AG04449 (cell line): Measurements from ENCODE around the gene USP3.

ENCODE experiments used
- CTCF ChIA-PET: fragments of 350-600 bp; formaldehyde crosslinking; extraction: SDS; loops from one replicate; lab custom pipeline; 2021; ENCODE audit warnings: antibody characterized with exemption; lab: Yijun Ruan, JAX
- POLR2A ChIA-PET: fragments of 400-600, 350-600 bp; formaldehyde crosslinking; extraction: SDS; loops from one replicate; lab custom pipeline; 2020; ENCODE audit warnings: antibody characterized with exemption, inconsistent platforms; lab: Yijun Ruan, JAX
- DNase-seq: peaks from one replicate; pipeline ENCODE4 v3.0.0-alpha.2; 2010; ENCODE audit warnings: low read depth, low spot score
- H3K4me3 ChIP-seq: 2 replicates; pipeline ENCODE4 v1.5.1; 2011; ENCODE audit warnings: low read depth, mild to moderate bottlenecking, control low read depth, low read length
- TF ChIP-seq, protein P1 (sequence below): IDR thresholded peaks from one replicate; pipeline ENCODE4 v1.5.1; 2011; ENCODE audit warnings: mild to moderate bottlenecking, moderate library complexity, low read length, control low read depth, inconsistent platforms; ENCODE audit not compliant: insufficient read depth; ENCODE audit errors: missing control alignments

Gene USP3

DNA sequence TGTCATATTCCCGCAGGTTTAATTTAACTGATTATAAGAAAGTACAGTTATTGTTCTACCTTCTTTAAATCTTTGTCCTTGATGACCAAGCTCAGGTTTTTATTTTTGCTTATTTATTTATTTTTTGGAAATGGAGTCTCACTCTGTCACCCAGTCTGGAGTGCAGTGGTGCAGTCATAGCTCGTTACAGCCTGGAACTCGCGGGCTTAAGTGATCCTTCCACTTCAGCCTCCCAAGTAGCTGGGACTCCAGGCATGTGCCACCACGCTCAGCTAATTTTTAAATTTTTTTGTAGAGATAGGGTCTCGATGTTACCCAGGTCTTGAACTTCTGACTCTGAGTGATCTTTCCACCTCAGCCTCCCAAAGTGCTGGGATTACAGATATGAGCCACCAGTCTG, 8.9 kb downstream of the USP3 start:
- no peak for DNase-seq
- H3K4me3 ChIP-seq, result no peak overlapping the region
- ChIA-PET CTCF (interaction anchor here (1.1 to 1.5 kb wide), 2 partner anchors 8 to 9 kb away, joined by 3 to 5 read pairs; no protein-coding TSS in a partner anchor), POLR2A (no interaction called here)
- TF ChIP-seq, protein P1, sequence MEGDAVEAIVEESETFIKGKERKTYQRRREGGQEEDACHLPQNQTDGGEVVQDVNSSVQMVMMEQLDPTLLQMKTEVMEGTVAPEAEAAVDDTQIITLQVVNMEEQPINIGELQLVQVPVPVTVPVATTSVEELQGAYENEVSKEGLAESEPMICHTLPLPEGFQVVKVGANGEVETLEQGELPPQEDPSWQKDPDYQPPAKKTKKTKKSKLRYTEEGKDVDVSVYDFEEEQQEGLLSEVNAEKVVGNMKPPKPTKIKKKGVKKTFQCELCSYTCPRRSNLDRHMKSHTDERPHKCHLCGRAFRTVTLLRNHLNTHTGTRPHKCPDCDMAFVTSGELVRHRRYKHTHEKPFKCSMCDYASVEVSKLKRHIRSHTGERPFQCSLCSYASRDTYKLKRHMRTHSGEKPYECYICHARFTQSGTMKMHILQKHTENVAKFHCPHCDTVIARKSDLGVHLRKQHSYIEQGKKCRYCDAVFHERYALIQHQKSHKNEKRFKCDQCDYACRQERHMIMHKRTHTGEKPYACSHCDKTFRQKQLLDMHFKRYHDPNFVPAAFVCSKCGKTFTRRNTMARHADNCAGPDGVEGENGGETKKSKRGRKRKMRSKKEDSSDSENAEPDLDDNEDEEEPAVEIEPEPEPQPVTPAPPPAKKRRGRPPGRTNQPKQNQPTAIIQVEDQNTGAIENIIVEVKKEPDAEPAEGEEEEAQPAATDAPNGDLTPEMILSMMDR, result no peak

DNA sequence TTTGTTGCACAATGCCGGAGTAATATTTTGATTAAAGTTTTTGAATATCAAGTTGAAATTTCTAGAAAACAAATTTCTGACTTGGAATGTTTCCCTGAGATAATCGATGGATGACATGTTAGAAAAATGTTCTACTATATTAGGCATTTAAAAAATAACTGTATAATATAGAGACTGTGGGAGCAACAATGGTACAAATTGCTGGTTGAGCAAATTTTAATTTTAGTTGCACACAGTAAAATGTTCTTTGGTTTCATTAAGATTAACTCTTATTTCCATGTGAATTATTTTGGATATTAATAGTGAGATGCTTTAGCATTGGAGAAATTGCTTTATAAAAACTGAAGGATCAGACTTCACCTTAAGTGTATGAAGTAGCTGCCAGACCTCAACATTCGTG, 9.3 kb downstream of the USP3 start:
- TF ChIP-seq, protein P1, result no peak
- H3K4me3 ChIP-seq, result no peak overlapping the region
- POLR2A ChIA-PET, result no interaction called here
- no peak for DNase-seq
- CTCF ChIA-PET, result interaction anchor here (0.7 to 1.5 kb wide), 5 partner anchors 8 to 223 kb away, joined by 3 to 5 read pairs (median 3); no protein-coding TSS in a partner anchor

DNA sequence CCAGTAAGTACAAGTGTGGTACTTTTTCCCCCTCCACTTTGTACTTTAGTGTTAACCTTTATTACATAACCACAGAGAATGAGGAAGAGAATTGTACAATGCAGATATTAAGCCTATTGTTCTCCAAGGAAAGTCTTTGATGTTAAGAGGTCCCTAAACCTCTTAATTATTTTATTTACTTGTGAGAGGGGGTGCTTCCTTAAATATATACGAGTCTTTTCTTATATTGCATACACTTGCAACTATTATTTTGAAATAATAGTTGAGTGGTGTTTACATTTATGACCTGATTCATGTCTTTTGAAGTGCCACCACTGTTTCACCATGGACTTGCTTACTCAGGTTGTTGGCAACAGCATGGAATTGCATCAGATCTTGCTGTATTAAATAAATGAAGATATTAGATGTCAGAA, 10.1 kb downstream of the USP3 start:
- ChIA-PET CTCF (interaction anchor here (1.0 to 1.4 kb wide), 3 partner anchors 9 to 27 kb away, joined by 3 read pairs; no protein-coding TSS in a partner anchor), POLR2A (no interaction called here)
- TF ChIP-seq, protein P1, result no peak
- no peak for DNase-seq
- H3K4me3 ChIP-seq, result no peak overlapping the region

DNA sequence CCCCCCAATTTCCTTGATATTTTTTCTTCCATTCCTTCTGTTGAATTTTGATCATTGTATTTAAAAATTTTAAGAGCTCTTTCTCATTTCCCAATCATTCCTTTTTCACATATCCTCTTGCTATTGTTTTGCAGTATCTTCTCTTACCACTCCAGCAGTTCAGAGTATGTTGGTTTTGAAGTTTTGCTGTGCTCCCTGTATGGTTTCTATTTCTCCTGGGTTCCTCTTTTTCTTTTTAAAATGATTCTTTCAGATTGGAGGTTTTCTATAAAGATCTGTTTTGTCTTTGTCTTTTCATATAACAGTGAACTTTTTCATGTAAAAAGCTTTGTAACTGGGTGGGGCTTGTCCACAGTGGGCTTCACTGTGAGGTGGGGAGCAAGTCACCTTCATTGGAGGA, 12.8 kb downstream of the USP3 start:
- H3K4me3 ChIP-seq, result no peak overlapping the region
- DNase-seq, result no peak
- ChIA-PET CTCF (interaction anchor here (1.0 to 1.5 kb wide), 3 partner anchors 11 to 546 kb away, joined by 3 to 5 read pairs (median 4); partner anchors contain the start of gene USP3), POLR2A (no interaction called here)
- TF ChIP-seq, protein P1, result no peak

DNA sequence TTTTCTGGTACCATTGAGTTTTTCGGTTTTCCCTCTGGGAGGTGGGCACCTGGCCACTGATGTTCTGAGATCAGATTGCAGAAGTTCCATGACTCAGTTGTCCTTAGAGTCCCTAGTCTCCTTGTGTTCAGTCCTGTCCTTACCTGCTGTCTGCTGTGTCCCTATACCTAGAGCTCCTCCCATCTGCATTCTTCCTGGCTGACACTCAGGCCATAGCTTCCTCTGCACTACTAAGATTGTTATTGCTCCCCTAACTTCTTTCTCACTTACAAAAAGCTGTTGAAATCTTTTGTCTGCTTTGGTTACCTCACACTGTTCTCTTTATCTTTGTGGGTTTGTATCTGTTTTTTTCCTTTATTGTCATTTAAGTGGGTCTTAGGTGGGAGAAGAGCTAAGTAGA, 13.2 kb downstream of the USP3 start:
- DNase-seq, result no peak
- H3K4me3 ChIP-seq, result no peak overlapping the region
- POLR2A ChIA-PET, result no interaction called here

DNA sequence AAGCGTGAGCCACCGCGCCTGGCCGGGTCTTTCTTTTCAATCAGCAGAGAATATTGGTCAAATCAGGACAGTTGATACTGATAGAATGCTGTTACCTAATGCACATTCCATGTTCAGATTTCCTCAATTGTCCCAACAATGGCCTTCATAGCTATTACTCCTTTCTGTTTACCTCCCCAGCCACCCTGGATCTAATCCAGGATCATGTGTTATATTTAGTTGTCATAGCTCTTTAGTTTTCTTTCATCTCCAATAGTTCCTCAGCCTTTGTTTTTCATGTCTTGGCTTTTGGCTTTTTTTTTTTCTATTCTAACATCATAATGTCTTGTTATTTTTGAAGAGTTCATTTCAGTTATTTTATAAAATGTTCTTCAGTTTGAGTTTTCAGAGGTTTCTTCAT, 14.6 kb downstream of the USP3 start:
- CTCF ChIA-PET, result interaction anchor here (1.1 to 1.3 kb wide), 2 partner anchors 12 to 31 kb away, joined by 3 to 5 read pairs; no protein-coding TSS in a partner anchor
- POLR2A ChIA-PET, result no interaction called here
- TF ChIP-seq, protein P1, result no peak

More for the DNA sequence above, 13.2 kb downstream of the USP3 start:
- CTCF ChIA-PET, result interaction anchor here (1.0 to 1.5 kb wide), 3 partner anchors 12 to 546 kb away, joined by 3 to 5 read pairs (median 4); partner anchors contain the start of gene USP3
- TF ChIP-seq, protein P1, result no peak

More for the DNA sequence above, 14.6 kb downstream of the USP3 start:
- DNase-seq, result no peak
- H3K4me3 ChIP-seq, result no peak overlapping the region
